Measurements from ENCODE around the gene KCNE1. TPM values are rescaled to one million over a fixed set of nuclear protein-coding genes. Genes with fewer than 3 reads are reported as not detected.

KCNE1 gene
- total and polyA plus RNA-seq, 2 donors (not counting 1 experiment from before 2014, with no cell fraction given): 0.33 to 0.45 TPM

GRCh38 chr21:34544032-34544496 lies 32.1 kb upstream of the KCNE1 start:
- no peaks in the 10 kb centered on the region for H3K36me3 ChIP-seq (ENCODE audit: control insufficient read depth, insufficient read depth, low read length)
- no peaks in the 10 kb centered on the region for H3K9me3 ChIP-seq (ENCODE audit: control insufficient read depth, insufficient read depth, low read depth, low read length)
- no peaks in the 10 kb centered on the region for H4K20me1 ChIP-seq (ENCODE audit: control insufficient read depth, extremely low read depth, insufficient read depth, low read length)
- H3K4me2 ChIP-seq (ENCODE audit: extremely low read depth, insufficient read depth, low read length): no peak overlapping the region
- H2AFZ ChIP-seq (ENCODE audit: low read length): no peak overlapping the region
- H3K79me2 ChIP-seq (ENCODE audit: control insufficient read depth, insufficient read depth, low read length): no peaks in the 10 kb centered on the region
- H3K27me3 ChIP-seq (ENCODE audit: control insufficient read depth, insufficient read depth, low read length): no peaks in the 10 kb centered on the region
- H3K4me3 ChIP-seq (replicated peaks in 1 of 4; ENCODE audit: control extremely low read depth in 1 of 4, insufficient read depth in 1 of 4, low read depth in 3 of 4, low read length in 4 of 4): no peak overlapping the region
- peaks cover 6% of the 10 kb centered on the region for H3K4me1 ChIP-seq (ENCODE audit: control insufficient read depth, extremely low read depth, insufficient read depth, low read length)
- DNase-seq (ENCODE audit: low read depth in 2 of 2): peak; percentile 69 to 77
- no peak for TF ChIP-seq EZH2 (IDR thresholded peaks at IDR 0.05; ENCODE audit: low read length, missing control alignments)
- peak; percentile 40 to 51 for TF ChIP-seq CTCF (conservative IDR thresholded peaks at IDR 0.05 in 1 of 2, IDR thresholded peaks at IDR 0.05 in 1 of 2; ENCODE audit: low read depth in 1 of 2, low read length in 2 of 2)
- peak overlapping the region; percentile 81 for H3K27ac ChIP-seq (ENCODE audit: insufficient read depth, low read length)
- no peak overlapping the region for H3K9ac ChIP-seq (ENCODE audit: insufficient read depth, low read length)

GRCh38 chr21:34543017-34543416 lies 31.0 kb upstream of the KCNE1 start:
- no peak overlapping the region for H3K27ac ChIP-seq (ENCODE audit: insufficient read depth, low read length)
- H3K4me3 ChIP-seq (replicated peaks in 1 of 4; ENCODE audit: control extremely low read depth in 1 of 4, insufficient read depth in 1 of 4, low read depth in 3 of 4, low read length in 4 of 4): no peak overlapping the region
- TF ChIP-seq EZH2 (IDR thresholded peaks at IDR 0.05; ENCODE audit: low read length, missing control alignments): no peak
- no peak for TF ChIP-seq CTCF (conservative IDR thresholded peaks at IDR 0.05 in 1 of 2, IDR thresholded peaks at IDR 0.05 in 1 of 2; ENCODE audit: low read depth in 1 of 2, low read length in 2 of 2)
- H3K36me3 ChIP-seq (ENCODE audit: control insufficient read depth, insufficient read depth, low read length): no peaks in the 10 kb centered on the region
- H3K4me2 ChIP-seq (ENCODE audit: extremely low read depth, insufficient read depth, low read length): no peak overlapping the region
- H3K27me3 ChIP-seq (ENCODE audit: control insufficient read depth, insufficient read depth, low read length): no peaks in the 10 kb centered on the region
- peaks cover 6% of the 10 kb centered on the region for H3K4me1 ChIP-seq (ENCODE audit: control insufficient read depth, extremely low read depth, insufficient read depth, low read length)
- H3K9me3 ChIP-seq (ENCODE audit: control insufficient read depth, insufficient read depth, low read depth, low read length): no peaks in the 10 kb centered on the region
- DNase-seq (ENCODE audit: low read depth in 2 of 2): no peak
- no peak overlapping the region for H2AFZ ChIP-seq (ENCODE audit: low read length)
- H3K79me2 ChIP-seq (ENCODE audit: control insufficient read depth, insufficient read depth, low read length): no peaks in the 10 kb centered on the region
- H4K20me1 ChIP-seq (ENCODE audit: control insufficient read depth, extremely low read depth, insufficient read depth, low read length): no peaks in the 10 kb centered on the region
- no peak overlapping the region for H3K9ac ChIP-seq (ENCODE audit: insufficient read depth, low read length)

GRCh38 chr21:34540206-34540605 lies 28.2 kb upstream of the KCNE1 start:
- Histone ChIP-seq H3K27ac (ENCODE audit: insufficient read depth, low read length) (no peak overlapping the region), H3K9me3 (ENCODE audit: control insufficient read depth, insufficient read depth, low read depth, low read length) (no peaks in the 10 kb centered on the region), H3K4me3 (replicated peaks in 1 of 4; ENCODE audit: control extremely low read depth in 1 of 4, insufficient read depth in 1 of 4, low read depth in 3 of 4, low read length in 4 of 4) (no peak overlapping the region), H3K4me1 (ENCODE audit: control insufficient read depth, extremely low read depth, insufficient read depth, low read length) (peaks cover 9% of the 10 kb centered on the region), H3K36me3 (ENCODE audit: control insufficient read depth, insufficient read depth, low read length) (no peaks in the 10 kb centered on the region), H3K79me2 (ENCODE audit: control insufficient read depth, insufficient read depth, low read length) (no peaks in the 10 kb centered on the region), H3K27me3 (ENCODE audit: control insufficient read depth, insufficient read depth, low read length) (no peaks in the 10 kb centered on the region), H3K9ac (ENCODE audit: insufficient read depth, low read length) (no peak overlapping the region), H2AFZ (ENCODE audit: low read length) (no peak overlapping the region), H4K20me1 (ENCODE audit: control insufficient read depth, extremely low read depth, insufficient read depth, low read length) (no peaks in the 10 kb centered on the region), H3K4me2 (ENCODE audit: extremely low read depth, insufficient read depth, low read length) (no peak overlapping the region)
- no peak for TF ChIP-seq CTCF (conservative IDR thresholded peaks at IDR 0.05 in 1 of 2, IDR thresholded peaks at IDR 0.05 in 1 of 2; ENCODE audit: low read depth in 1 of 2, low read length in 2 of 2)
- TF ChIP-seq EZH2 (IDR thresholded peaks at IDR 0.05; ENCODE audit: low read length, missing control alignments): no peak
- DNase-seq (ENCODE audit: low read depth in 2 of 2): no peak

Data from fibroblast of lung (primary cell).